ENCODE measurements around the gene CBY1.

- no peak for TF ChIP-seq CTCF (IDR thresholded peaks at IDR 0.05)
- TF ChIP-seq POLR2A (IDR thresholded peaks at IDR 0.05), result no peak
Observed at GRCh38 chr22:38689651-38690050, 33.2 kb downstream of the CBY1 start.

All from esophagus squamous epithelium (tissue), 4 donors.